IPS-15b (cell line): ENCODE results near the gene C9orf78.
"Not testable (repeated sequence)": the region's sequence is repeated elsewhere in the genome, so short reads cannot be mapped to it uniquely, and the experiment has no call there.

Source experiments
- H3K27me3 ChIP-seq: one replicate; pipeline ENCODE4 v1.6.1; 2013; ENCODE audit warnings: low read length; ENCODE audit not compliant: control insufficient read depth, insufficient read depth
- H3K36me3 ChIP-seq: one replicate; pipeline ENCODE4 v1.6.1; 2013; ENCODE audit warnings: low read length; ENCODE audit not compliant: control insufficient read depth, insufficient read depth
- H3K4me1 ChIP-seq: one replicate; pipeline ENCODE4 v1.6.1; 2013; ENCODE audit warnings: mild to moderate bottlenecking, low read length; ENCODE audit not compliant: control insufficient read depth, insufficient read depth
- H3K4me3 ChIP-seq: one replicate; pipeline ENCODE4 v1.5.1; 2013; ENCODE audit warnings: low read depth, low read length
- H3K9ac ChIP-seq: one replicate; pipeline ENCODE4 v1.6.1; 2013; ENCODE audit warnings: low read depth, mild to moderate bottlenecking, low read length
- H3K9me3 ChIP-seq: one replicate; pipeline ENCODE4 v1.6.1; 2013; ENCODE audit warnings: mild to moderate bottlenecking, low read length; ENCODE audit not compliant: control insufficient read depth, insufficient read depth

The C9orf78 gene

GRCh38 chr9:129813661-129814060, 21.4 kb downstream of the C9orf78 start:
- H3K4me1 ChIP-seq = no peaks in the 10 kb centered on the region
- H3K4me3 ChIP-seq = no peak overlapping the region
- H3K36me3 ChIP-seq = peaks cover 32% of the 10 kb centered on the region
- no peaks in the 10 kb centered on the region for H3K9me3 ChIP-seq
- H3K9ac ChIP-seq = no peak overlapping the region
- no peaks in the 10 kb centered on the region for H3K27me3 ChIP-seq

- Histone ChIP-seq H3K4me3 (no peak overlapping the region), H3K4me1 (no peaks in the 10 kb centered on the region), H3K36me3 (peaks cover 28% of the 10 kb centered on the region), H3K27me3 (no peaks in the 10 kb centered on the region), H3K9me3 (no peaks in the 10 kb centered on the region), H3K9ac (no peak overlapping the region)
Observed at GRCh38 chr9:129812385-129812784, 22.7 kb downstream of the C9orf78 start.

GRCh38 chr9:129811967-129812363, 23.1 kb downstream of the C9orf78 start:
- no peaks in the 10 kb centered on the region for H3K27me3 ChIP-seq
- H3K36me3 ChIP-seq = peaks cover 25% of the 10 kb centered on the region
- H3K4me1 ChIP-seq = no peaks in the 10 kb centered on the region
- no peak overlapping the region for H3K4me3 ChIP-seq
- H3K9ac ChIP-seq = no peak overlapping the region
- H3K9me3 ChIP-seq = no peaks in the 10 kb centered on the region

- no peaks in the 10 kb centered on the region for H3K4me1 ChIP-seq
- no peak overlapping the region for H3K9ac ChIP-seq
- no peak overlapping the region for H3K4me3 ChIP-seq
- no peaks in the 10 kb centered on the region for H3K27me3 ChIP-seq
- no peaks in the 10 kb centered on the region for H3K9me3 ChIP-seq
- H3K36me3 ChIP-seq = peaks cover 22% of the 10 kb centered on the region
Observed at GRCh38 chr9:129810788-129811187, 24.3 kb downstream of the C9orf78 start.

DNA sequence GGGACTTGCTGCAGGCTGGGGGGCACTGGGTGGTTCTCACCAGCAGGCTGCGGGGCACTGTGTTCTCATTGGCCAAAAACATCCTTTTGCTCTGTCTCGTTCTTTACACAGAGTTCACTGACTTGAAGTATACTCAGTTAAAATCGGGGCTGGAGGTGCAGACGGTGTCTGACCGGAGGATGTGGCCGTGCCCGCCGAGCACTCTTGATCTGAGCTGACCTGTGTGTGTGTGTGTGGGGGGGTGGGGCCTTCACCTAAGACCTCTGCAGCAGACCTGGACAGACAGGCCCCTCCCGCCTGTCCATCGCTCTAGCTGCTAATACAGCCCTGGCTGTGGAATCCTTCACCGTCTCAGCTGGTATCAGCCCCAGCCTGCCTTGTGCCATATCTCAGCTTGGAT, 25.0 kb downstream of the C9orf78 start:
- H3K9ac ChIP-seq = no peak overlapping the region

GRCh38 chr9:129809346-129809745, 25.7 kb downstream of the C9orf78 start:
- no peak overlapping the region for H3K9ac ChIP-seq
- H3K27me3 ChIP-seq = no peaks in the 10 kb centered on the region
- peaks cover 18% of the 10 kb centered on the region for H3K36me3 ChIP-seq
- H3K4me3 ChIP-seq = no peak overlapping the region
- H3K9me3 ChIP-seq = no peaks in the 10 kb centered on the region
- H3K4me1 ChIP-seq = no peaks in the 10 kb centered on the region

More for the DNA sequence above, 25.0 kb downstream of the C9orf78 start:
- no peak overlapping the region for H3K4me3 ChIP-seq
- peaks cover 20% of the 10 kb centered on the region for H3K36me3 ChIP-seq
- H3K27me3 ChIP-seq = no peaks in the 10 kb centered on the region
- H3K4me1 ChIP-seq = no peaks in the 10 kb centered on the region
- no peaks in the 10 kb centered on the region for H3K9me3 ChIP-seq

GRCh38 chr9:129806061-129806460, 29.0 kb downstream of the C9orf78 start:
- Histone ChIP-seq H3K36me3 (peaks cover 11% of the 10 kb centered on the region), H3K9me3 (no peaks in the 10 kb centered on the region), H3K4me3 (no peak overlapping the region), H3K27me3 (no peaks in the 10 kb centered on the region), H3K9ac (no peak overlapping the region), H3K4me1 (peaks cover 4% of the 10 kb centered on the region)

GRCh38 chr9:129803676-129804060, 31.4 kb downstream of the C9orf78 start:
- H3K36me3 ChIP-seq = peaks cover 3% of the 10 kb centered on the region
- H3K27me3 ChIP-seq = no peaks in the 10 kb centered on the region
- H3K9me3 ChIP-seq = no peaks in the 10 kb centered on the region
- peak overlapping the region; percentile 13 for H3K9ac ChIP-seq
- H3K4me3 ChIP-seq = peak overlapping the region; percentile 59
- peaks cover 4% of the 10 kb centered on the region for H3K4me1 ChIP-seq

DNA sequence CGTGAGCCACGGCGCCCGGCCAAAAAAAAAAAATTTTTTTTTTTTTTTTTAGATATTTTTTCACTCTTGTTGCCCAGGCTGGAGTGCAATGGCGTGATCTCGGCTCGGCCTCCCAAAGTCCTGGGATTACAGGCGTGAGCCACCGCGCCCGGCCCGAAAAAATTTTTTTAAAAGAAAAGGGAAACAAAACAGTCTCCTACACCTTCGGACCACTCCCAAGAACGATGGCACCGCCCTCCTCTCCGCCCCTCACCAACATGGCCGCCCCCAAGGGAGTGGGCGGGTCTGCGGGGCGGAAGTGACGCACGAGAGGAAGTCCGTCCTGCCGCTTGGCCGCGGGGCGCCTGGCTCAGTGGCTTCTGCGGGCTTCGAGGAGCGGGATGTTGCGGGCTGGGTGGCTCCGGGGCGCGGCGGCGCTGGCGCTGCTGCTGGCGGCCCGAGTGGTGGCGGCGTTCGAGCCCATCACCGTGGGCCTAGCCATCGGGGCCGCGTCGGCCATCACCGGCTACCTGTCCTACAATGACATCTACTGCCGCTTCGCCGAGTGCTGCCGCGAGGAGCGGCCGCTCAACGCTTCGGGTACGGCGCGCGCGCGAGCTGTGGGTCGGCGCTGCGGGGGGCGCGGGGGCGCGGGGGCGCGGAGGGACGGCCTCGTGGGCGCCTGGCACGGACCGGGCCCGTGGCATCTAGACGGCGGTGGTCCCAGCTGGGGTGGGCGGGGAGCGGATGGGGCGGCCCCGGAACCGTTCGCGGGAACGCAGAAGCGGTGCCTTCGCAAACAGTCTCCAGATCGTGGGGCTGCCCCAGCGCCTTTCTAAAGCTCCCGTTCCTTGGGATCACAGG, 32.0 kb downstream of the C9orf78 start, which contains the start of gene TOR1B:
TSS of gene TOR1B (plus strand) at position 352 of the 843 bp plus-strand sequence. CDS start at position 381, 29 bp downstream.
- peaks cover 4% of the 10 kb centered on the region for H3K4me1 ChIP-seq
- H3K36me3 ChIP-seq = peaks cover 3% of the 10 kb centered on the region
- no peaks in the 10 kb centered on the region for H3K9me3 ChIP-seq
- no peaks in the 10 kb centered on the region for H3K27me3 ChIP-seq
- peak within 1 kb of the TSS; percentile 13 for H3K9ac ChIP-seq
- H3K4me3 ChIP-seq = peak within 1 kb of the TSS; percentile 59

GRCh38 chr9:129801504-129801903, 33.6 kb downstream of the C9orf78 start:
- Histone ChIP-seq H3K27me3 (no peaks in the 10 kb centered on the region), H3K4me3 (no peak overlapping the region), H3K4me1 (peaks cover 4% of the 10 kb centered on the region), H3K9me3 (no peaks in the 10 kb centered on the region), H3K9ac (no peak overlapping the region), H3K36me3 (peaks cover 3% of the 10 kb centered on the region)

DNA sequence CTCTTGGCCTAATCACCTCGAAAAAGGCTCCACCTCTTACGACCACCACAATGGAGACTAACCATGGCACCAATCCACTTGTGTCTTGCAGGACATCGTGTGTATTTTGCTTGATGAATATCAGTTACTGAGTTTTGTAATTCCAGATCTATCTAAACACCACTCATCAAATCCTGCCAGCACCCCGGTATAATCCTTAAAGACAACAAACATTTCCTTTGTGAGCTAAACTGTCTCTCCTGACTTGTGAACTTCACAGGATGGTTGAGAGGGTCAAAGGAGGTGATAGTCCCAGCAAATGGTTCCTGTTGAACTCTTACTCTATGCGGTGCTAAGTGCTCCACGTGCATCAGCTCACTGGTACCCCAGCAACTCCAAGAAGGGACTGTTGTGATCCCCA, 36.1 kb downstream of the C9orf78 start:
- no peaks in the 10 kb centered on the region for H3K27me3 ChIP-seq
- no peaks in the 10 kb centered on the region for H3K9me3 ChIP-seq
- H3K4me1 ChIP-seq = peaks cover 1% of the 10 kb centered on the region
- no peak overlapping the region for H3K9ac ChIP-seq
- H3K36me3 ChIP-seq = no peaks in the 10 kb centered on the region
- H3K4me3 ChIP-seq = no peak overlapping the region

DNA sequence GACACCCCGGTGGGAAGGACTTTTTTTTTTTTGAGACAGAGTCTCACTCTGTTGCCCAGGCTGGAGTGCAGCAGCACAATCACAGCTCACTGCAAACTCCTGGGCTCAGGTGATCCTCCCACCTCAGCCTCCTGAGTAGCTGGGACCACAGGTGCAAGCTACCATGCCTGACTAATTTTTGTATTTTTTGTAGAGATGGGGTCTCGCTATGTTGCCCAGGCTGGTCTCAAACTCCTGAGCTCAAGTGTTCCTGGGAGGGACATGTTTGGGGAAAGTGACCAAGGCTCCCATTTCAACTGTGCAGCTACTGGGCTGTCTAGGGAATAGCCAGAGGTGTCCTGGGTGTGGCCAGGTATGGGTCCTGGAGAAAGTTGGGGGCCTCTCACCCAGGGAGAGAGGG, 39.0 kb downstream of the C9orf78 start:
- not testable (repeated sequence) for H3K4me1 ChIP-seq, H3K9ac ChIP-seq, H3K4me3 ChIP-seq, H3K36me3 ChIP-seq, H3K27me3 ChIP-seq, H3K9me3 ChIP-seq
